C4-2B (cell line): ENCODE data around the gene CEP85.

Experiments used
- H3K27ac ChIP-seq: fragments of 450-650 bp; 2 replicates; pipeline ENCODE4 v1.5.1; 2017
- CTCF ChIP-seq: fragments of 450-650 bp; conservative IDR thresholded peaks from 2 replicates; pipeline ENCODE4 v1.5.1; 2017; ENCODE audit warnings: mild to moderate bottlenecking
- ZFX ChIP-seq: fragments of 450-650 bp; IDR thresholded peaks from 2 replicates; pipeline ENCODE4 v1.6.1; 2017

The CEP85 gene

GRCh38 chr1:26190373-26190987 lies 43.5 kb upstream of the CEP85 start, which contains the start of gene CATSPER4:
Gene CATSPER4, plus strand, starts transcription at chr1:26190602. Its CDS starts 26 bp downstream, at chr1:26190628.
- TF ChIP-seq CTCF (no peak), ZFX (no peak)
- no peak within 1 kb of the TSS for H3K27ac ChIP-seq

GRCh38 chr1:26191739-26192138 lies 42.3 kb upstream of the CEP85 start:
- TF ChIP-seq CTCF, result no peak
- no peak for TF ChIP-seq ZFX
- H3K27ac ChIP-seq, result no peak overlapping the region

GRCh38 chr1:26195805-26196204 lies 38.2 kb upstream of the CEP85 start:
- TF ChIP-seq CTCF (no peak), ZFX (no peak)

GRCh38 chr1:26197301-26197700 lies 36.7 kb upstream of the CEP85 start:
- no peak overlapping the region for H3K27ac ChIP-seq
- TF ChIP-seq CTCF, result no peak
- no peak for TF ChIP-seq ZFX

More at GRCh38 chr1:26195805-26196204, 38.2 kb upstream of the CEP85 start:
- H3K27ac ChIP-seq, result no peak overlapping the region

- no peak overlapping the region for H3K27ac ChIP-seq
- TF ChIP-seq CTCF (no peak), ZFX (no peak)
These were observed 36.2 kb upstream of the CEP85 start for GRCh38 chr1:26197813-26198212.

GRCh38 chr1:26200413-26200812 lies 33.6 kb upstream of the CEP85 start:
- H3K27ac ChIP-seq, result no peak overlapping the region
- TF ChIP-seq ZFX, result no peak
- TF ChIP-seq CTCF, result no peak

- TF ChIP-seq CTCF, result no peak
- no peak for TF ChIP-seq ZFX
- H3K27ac ChIP-seq, result no peak overlapping the region
These were observed 30.2 kb upstream of the CEP85 start for GRCh38 chr1:26203642-26204318.
